HG02678 (cell line): Measurements from ENCODE around the gene BATF.
A peak's percentile ranks its signal among the peaks of the same experiment; 100 is the strongest.

Experiments used
- ATAC-seq: cut with Tn5 transposase; IDR thresholded peaks from one replicate; pipeline ENCODE4 v1.9.1; 2021; ENCODE audit warnings: mild to moderate bottlenecking, moderate library complexity; ENCODE audit not compliant: unreplicated experiment

The BATF gene

GRCh38 chr14:75499084-75499875, 23.0 kb upstream of the BATF start:
- ATAC-seq = peak; percentile 68

- no peak for ATAC-seq
Observed at GRCh38 chr14:75501080-75501479, 21.2 kb upstream of the BATF start.

- ATAC-seq = no peak
Observed at GRCh38 chr14:75504411-75504810, 17.9 kb upstream of the BATF start.

GRCh38 chr14:75506930-75507329, 15.3 kb upstream of the BATF start:
- no peak for ATAC-seq

- ATAC-seq = no peak
Observed at GRCh38 chr14:75510547-75510946, 11.7 kb upstream of the BATF start.

- ATAC-seq = no peak
Observed at GRCh38 chr14:75511201-75511600, 11.1 kb upstream of the BATF start.

- peak; percentile 55 for ATAC-seq
Observed at GRCh38 chr14:75513911-75514672, 8.2 kb upstream of the BATF start.

GRCh38 chr14:75514673-75515628, 7.3 kb upstream of the BATF start:
- peak; percentile 41 for ATAC-seq

GRCh38 chr14:75515629-75515996, 6.7 kb upstream of the BATF start:
- ATAC-seq = peak; percentile 48

GRCh38 chr14:75518625-75519024, 3.6 kb upstream of the BATF start:
- no peak for ATAC-seq

GRCh38 chr14:75519394-75519793, 2.9 kb upstream of the BATF start:
- ATAC-seq = no peak

- no peak for ATAC-seq
Observed at GRCh38 chr14:75519826-75520728, 2.2 kb upstream of the BATF start.

- no peak for ATAC-seq
Observed at GRCh38 chr14:75520852-75521251, 1.4 kb upstream of the BATF start.

GRCh38 chr14:75521415-75522199, 662 bp upstream of the BATF start:
- ATAC-seq = peak; percentile 26

- no peak for ATAC-seq
Observed at GRCh38 chr14:75522983-75523318, 682 bp downstream of the BATF start.

- no peak for ATAC-seq
Observed at GRCh38 chr14:75523771-75524171, 1.5 kb downstream of the BATF start.

- ATAC-seq = no peak
Observed at GRCh38 chr14:75525969-75526368, 3.7 kb downstream of the BATF start.

- ATAC-seq = no peak
Observed at GRCh38 chr14:75527449-75528163, 5.3 kb downstream of the BATF start.

GRCh38 chr14:75531256-75531655, 9.0 kb downstream of the BATF start:
- no peak for ATAC-seq
